Measurements from ENCODE around the gene ZNF621. TPM values are rescaled to one million over a fixed set of nuclear protein-coding genes. Genes with fewer than 3 reads are reported as not detected.

The ZNF621 gene
- total RNA-seq, 1 experiment from 2014 or later, result 3.5 TPM

Other genes with a start within 250 kb of the ZNF621 start
- gene EIF1B, start 215.3 kb upstream of the ZNF621 start, total RNA-seq (2014; rRNA removed; shearing (Covaris generic)), result 11.4 and 16.2 TPM in 2 replicates
- not detected in 2 replicates for gene ENTPD3, start 137.8 kb upstream of the ZNF621 start, total RNA-seq (2014; rRNA removed; shearing (Covaris generic))
- 334 TPM in 2 replicates for gene RPL14, start 67.6 kb upstream of the ZNF621 start, total RNA-seq (2014; rRNA removed; shearing (Covaris generic))
- gene ZNF619, start 47.8 kb upstream of the ZNF621 start, total RNA-seq (2014; rRNA removed; shearing (Covaris generic)), result 3.1 and 3.9 TPM in 2 replicates
- gene ZNF620, start 18.9 kb upstream of the ZNF621 start, total RNA-seq (2014; rRNA removed; shearing (Covaris generic)), result 0.66 TPM in 1 of 2 replicates, not detected in the other

All from H4 (cell line).